Activated CD8-positive, alpha-beta T cell treated with anti-CD3 and anti-CD28 coated beads for 36 hours (primary cell): ENCODE results near the gene DNAJC8. TPM values are rescaled to one million over a fixed set of nuclear protein-coding genes. Genes with fewer than 3 reads are reported as not detected.

ENCODE experiments used
- ATAC-seq: fragments of 200-7000 bp; cut with Tn5 transposase; one replicate; pipeline ENCODE4 v1.10.0; 2021; ENCODE audit warnings: mild to moderate bottlenecking, moderate library complexity
- CTCF ChIA-PET: fragments of 350-600 bp; sonication (Branson Sonifier 250); formaldehyde crosslinking; loops from one replicate; lab custom pipeline; 2021; ENCODE audit warnings: antibody characterized with exemption; lab: Charles Lee
- POLR2A ChIA-PET: fragments of 350-600 bp; sonication (Branson Sonifier 250); formaldehyde crosslinking; loops from one replicate; lab custom pipeline; 2021; ENCODE audit warnings: antibody characterized with exemption; lab: Charles Lee
- DNase-seq: peaks from one replicate; pipeline ENCODE4 v3.0.0-alpha.2; 2020
- H3K27ac Mint-ChIP-seq: one replicate; pipeline ENCODE4 v1.8.0; 2021; ENCODE audit warnings: mild to moderate bottlenecking, mixed read lengths
- H3K27me3 Mint-ChIP-seq: one replicate; pipeline ENCODE4 v1.8.0; 2021; ENCODE audit warnings: mixed read lengths
- H3K36me3 Mint-ChIP-seq: one replicate; pipeline ENCODE4 v1.8.0; 2021; ENCODE audit warnings: low read depth, mixed read lengths
- H3K4me1 Mint-ChIP-seq: one replicate; pipeline ENCODE4 v1.8.0; 2021; ENCODE audit warnings: low read depth, mixed read lengths
- H3K4me3 Mint-ChIP-seq: one replicate; pipeline ENCODE4 v1.8.0; 2021; ENCODE audit warnings: mild to moderate bottlenecking, moderate library complexity, mixed read lengths
- H3K9me3 Mint-ChIP-seq: one replicate; pipeline ENCODE4 v1.8.0; 2021; ENCODE audit warnings: mixed read lengths
- CTCF ChIP-seq: fragments of 200-600 bp; IDR thresholded peaks from one replicate; pipeline ENCODE4 v1.8.0; 2022; ENCODE audit warnings: antibody characterized with exemption, mild to moderate bottlenecking
- intact Hi-C: fragments of 100-400 bp; cut with micrococcal nuclease; formaldehyde crosslinking; loops from one replicate; pipeline ENCODE4 v1.10.0; 2022
- total RNA-seq, 2 experiments: library from RNA; stranded (reverse); gene quantifications; one replicate each; pipeline ENCODE4 v1.2.3, GENCODE V29; 2021

The DNAJC8 gene
- total RNA-seq, 2 experiments from 2014 or later = 103 to 105 TPM

- ChIA-PET POLR2A (interaction anchor here (0.7 to 4.3 kb wide), 11 partner anchors 10 to 408 kb away, joined by 3 to 61 read pairs (median 4); partner anchors contain the start of genes MED18 and PHACTR4), CTCF (interaction anchor here (1.1 to 3.8 kb wide), 4 partner anchors 10 to 94 kb away, joined by 3 to 23 read pairs (median 4); no protein-coding TSS in a partner anchor)
- H3K36me3 Mint-ChIP-seq = peaks cover 2% of the 10 kb centered on the region
- H3K4me3 Mint-ChIP-seq = no peak overlapping the region
- H3K4me1 Mint-ChIP-seq = peaks cover 12% of the 10 kb centered on the region
- no peaks in the 10 kb centered on the region for H3K9me3 Mint-ChIP-seq
- no peak for ATAC-seq
- DNase-seq = peak; percentile 32
- no peaks in the 10 kb centered on the region for H3K27me3 Mint-ChIP-seq
- H3K27ac Mint-ChIP-seq = no peak overlapping the region
- TF ChIP-seq CTCF = no peak
- intact Hi-C loops = no loop called here
Measured at GRCh38 chr1:28236656-28237322, 4.0 kb upstream of the DNAJC8 start.

- no peak within 1 kb of the TSS for H3K27ac Mint-ChIP-seq
- no peak within 1 kb of the TSS for H3K4me3 Mint-ChIP-seq
- POLR2A ChIA-PET = interaction anchor here (0.7 to 4.3 kb wide), 9 partner anchors 11 to 273 kb away, joined by 3 to 61 read pairs (median 4); partner anchors contain the start of gene MED18
Measured at GRCh38 chr1:28235755-28236655, 3.2 kb upstream of the DNAJC8 start, which contains the start of gene ATP5IF1. Gene ATP5IF1 (plus strand): TSS chr1:28236124. CDS start chr1:28236184, 60 bp downstream.

GRCh38 chr1:28233264-28233606, 406 bp upstream of the DNAJC8 start:
- intact Hi-C loops = no loop called here
- no peak for TF ChIP-seq CTCF
- DNase-seq = no peak
- H3K9me3 Mint-ChIP-seq = no peaks in the 10 kb centered on the region
- no peaks in the 10 kb centered on the region for H3K27me3 Mint-ChIP-seq
- ChIA-PET POLR2A (interaction anchor here (0.6 to 2.1 kb wide), 5 partner anchors 11 to 274 kb away, joined by 3 to 6 read pairs (median 4); no protein-coding TSS in a partner anchor), CTCF (no interaction called here)
- no peak for ATAC-seq
- peak overlapping the region; percentile 34 for H3K27ac Mint-ChIP-seq
- peaks cover 23% of the 10 kb centered on the region for H3K4me1 Mint-ChIP-seq
- peak overlapping the region; percentile 96 for H3K4me3 Mint-ChIP-seq
- H3K36me3 Mint-ChIP-seq = peaks cover 6% of the 10 kb centered on the region

More at GRCh38 chr1:28235755-28236655, 3.2 kb upstream of the DNAJC8 start, which contains the start of gene ATP5IF1:
- TF ChIP-seq CTCF = no peak
- peaks cover 14% of the 10 kb centered on the region for H3K4me1 Mint-ChIP-seq
- peaks cover 2% of the 10 kb centered on the region for H3K36me3 Mint-ChIP-seq
- intact Hi-C loops = no loop called here
- DNase-seq = peak; percentile 98
- CTCF ChIA-PET = interaction anchor here (0.5 to 3.8 kb wide), 8 partner anchors 9 to 145 kb away, joined by 3 to 23 read pairs (median 4); no protein-coding TSS in a partner anchor
- H3K27me3 Mint-ChIP-seq = no peaks in the 10 kb centered on the region
- ATAC-seq = peak; percentile 95
- no peaks in the 10 kb centered on the region for H3K9me3 Mint-ChIP-seq

DNA sequence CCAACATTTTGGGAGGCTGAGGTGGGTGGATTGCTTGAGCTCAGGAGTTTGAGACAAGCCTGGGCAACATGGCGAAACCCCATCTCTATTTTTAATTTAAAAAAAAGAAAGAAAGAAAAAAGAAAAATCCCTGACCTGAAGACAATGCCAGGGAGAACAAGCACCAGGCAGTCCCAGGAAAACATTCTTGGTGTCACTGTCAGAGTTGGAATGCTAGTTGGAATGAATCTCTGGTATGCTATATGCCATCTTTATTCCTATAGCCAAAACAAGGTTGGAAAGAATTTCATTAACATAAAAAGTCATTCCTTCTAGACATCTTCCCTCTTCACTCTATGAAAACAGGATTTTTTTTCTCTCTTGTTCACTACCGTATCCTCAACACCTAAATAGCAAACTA, 2.8 kb downstream of the DNAJC8 start:
- peaks cover 23% of the 10 kb centered on the region for H3K4me1 Mint-ChIP-seq
- TF ChIP-seq CTCF = no peak
- H3K9me3 Mint-ChIP-seq = no peaks in the 10 kb centered on the region
- ChIA-PET CTCF (no interaction called here), POLR2A (interaction anchor here (0.9 to 1.4 kb wide), 2 partner anchors 14 to 43 kb away, joined by 3 to 6 read pairs; no protein-coding TSS in a partner anchor)
- H3K27me3 Mint-ChIP-seq = no peaks in the 10 kb centered on the region
- H3K4me3 Mint-ChIP-seq = no peak overlapping the region
- H3K36me3 Mint-ChIP-seq = peaks cover 21% of the 10 kb centered on the region
- intact Hi-C loops = no loop called here
- ATAC-seq (no peak), DNase-seq (no peak)
- peak overlapping the region; percentile 46 for H3K27ac Mint-ChIP-seq
